ENCODE data around the gene OOSP1. TPM values are rescaled to one million over a fixed set of nuclear protein-coding genes. Genes with fewer than 3 reads are reported as not detected.

The OOSP1 gene
- total RNA-seq, 3 donors from 2014 or later, result not detected

DNA sequence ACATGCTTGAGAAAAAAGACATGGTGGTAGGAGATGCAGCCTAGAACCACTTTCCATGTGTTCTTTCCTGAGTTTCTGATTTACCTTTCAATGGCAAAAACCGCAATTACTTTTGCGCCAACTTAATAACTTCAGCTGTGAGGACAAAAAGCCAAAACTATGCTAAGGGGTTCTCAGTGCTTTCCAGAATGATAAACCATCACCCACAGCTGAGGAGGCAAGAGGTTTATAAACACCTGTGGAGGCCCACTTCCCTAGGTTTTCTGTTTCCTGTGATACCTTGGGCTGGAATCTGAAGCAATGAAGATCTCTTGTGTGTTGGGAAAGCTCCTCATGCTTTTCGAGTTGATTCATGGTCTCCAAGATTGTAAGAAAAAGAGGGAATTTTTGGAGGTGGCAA is 25.5 kb downstream of the OOSP1 start, which contains the start of gene OOSP4A:
OOSP4A (plus strand) TSS at position 301 of the 400 bp plus-strand sequence; CDS start at position 301, 0 bp downstream.
- no peak for ATAC-seq
- DNase-seq, result no peak
- intact Hi-C loops (cut with DNase I, micrococcal nuclease), result no loop called here
- TF ChIP-seq, protein P1, sequence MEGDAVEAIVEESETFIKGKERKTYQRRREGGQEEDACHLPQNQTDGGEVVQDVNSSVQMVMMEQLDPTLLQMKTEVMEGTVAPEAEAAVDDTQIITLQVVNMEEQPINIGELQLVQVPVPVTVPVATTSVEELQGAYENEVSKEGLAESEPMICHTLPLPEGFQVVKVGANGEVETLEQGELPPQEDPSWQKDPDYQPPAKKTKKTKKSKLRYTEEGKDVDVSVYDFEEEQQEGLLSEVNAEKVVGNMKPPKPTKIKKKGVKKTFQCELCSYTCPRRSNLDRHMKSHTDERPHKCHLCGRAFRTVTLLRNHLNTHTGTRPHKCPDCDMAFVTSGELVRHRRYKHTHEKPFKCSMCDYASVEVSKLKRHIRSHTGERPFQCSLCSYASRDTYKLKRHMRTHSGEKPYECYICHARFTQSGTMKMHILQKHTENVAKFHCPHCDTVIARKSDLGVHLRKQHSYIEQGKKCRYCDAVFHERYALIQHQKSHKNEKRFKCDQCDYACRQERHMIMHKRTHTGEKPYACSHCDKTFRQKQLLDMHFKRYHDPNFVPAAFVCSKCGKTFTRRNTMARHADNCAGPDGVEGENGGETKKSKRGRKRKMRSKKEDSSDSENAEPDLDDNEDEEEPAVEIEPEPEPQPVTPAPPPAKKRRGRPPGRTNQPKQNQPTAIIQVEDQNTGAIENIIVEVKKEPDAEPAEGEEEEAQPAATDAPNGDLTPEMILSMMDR (IDR thresholded peaks at IDR 0.05), result no peak
- Histone ChIP-seq H3K9me3 (no peaks in the 10 kb centered on the region), H3K36me3 (ENCODE audit: low read depth) (no peaks in the 10 kb centered on the region), H3K4me3 (no peak within 1 kb of the TSS), H3K4me1 (ENCODE audit: low read depth) (peaks cover 13% of the 10 kb centered on the region)

DNA sequence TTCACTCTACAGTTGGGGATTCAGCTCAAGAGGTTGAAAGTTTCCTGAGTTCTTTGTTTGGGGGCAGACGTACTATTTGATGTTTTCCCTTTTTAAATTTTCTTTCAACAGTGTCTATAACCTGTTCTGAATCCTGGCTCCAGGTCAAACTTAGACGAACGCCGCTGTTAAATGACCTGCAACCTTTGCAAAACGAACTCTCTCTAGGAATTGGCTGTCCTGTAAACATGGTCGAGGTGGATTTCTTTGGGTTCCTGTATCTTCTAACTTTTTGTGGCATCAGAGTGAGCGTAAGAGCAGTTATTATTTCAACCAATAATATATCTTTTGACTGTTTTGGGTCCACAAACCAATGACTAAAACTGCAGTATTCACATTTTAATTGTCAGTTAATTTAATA is 27.2 kb downstream of the OOSP1 start:
- intact Hi-C loops (cut with DNase I, micrococcal nuclease), result no loop called here
- peaks cover 13% of the 10 kb centered on the region for H3K4me1 ChIP-seq (ENCODE audit: low read depth)
- no peak overlapping the region for H3K4me3 ChIP-seq
- TF ChIP-seq, protein P1 (IDR thresholded peaks at IDR 0.05), result no peak
- DNase-seq, result no peak
- no peaks in the 10 kb centered on the region for H3K36me3 ChIP-seq (ENCODE audit: low read depth)
- ATAC-seq, result no peak
- H3K9me3 ChIP-seq, result no peaks in the 10 kb centered on the region

DNA sequence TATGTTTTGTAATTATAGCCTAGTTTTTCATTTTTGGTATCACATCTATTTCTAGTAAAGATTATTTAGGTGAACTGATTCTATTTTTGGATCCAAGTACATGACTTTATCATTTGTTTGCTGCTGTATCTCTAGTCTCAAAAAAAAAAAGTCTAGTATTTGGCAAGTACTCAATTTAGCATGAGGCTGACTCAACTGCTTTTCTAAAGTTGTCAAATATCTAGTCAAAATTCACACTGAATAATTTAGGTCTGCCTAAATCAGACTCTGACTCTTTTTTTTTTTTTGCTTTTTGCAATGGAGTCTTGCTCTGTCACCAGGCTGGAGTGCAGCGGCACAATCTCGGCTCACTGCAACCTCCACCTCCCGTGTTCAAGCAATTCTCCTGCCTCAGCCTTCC is 28.0 kb downstream of the OOSP1 start:
- H3K4me1 ChIP-seq (ENCODE audit: low read depth), result peaks cover 13% of the 10 kb centered on the region
- intact Hi-C loops (cut with DNase I, micrococcal nuclease), result no loop called here
- DNase-seq (no peak), ATAC-seq (no peak)
- TF ChIP-seq, protein P1 (IDR thresholded peaks at IDR 0.05), result no peak
- no peak overlapping the region for H3K4me3 ChIP-seq
- H3K36me3 ChIP-seq (ENCODE audit: low read depth), result no peaks in the 10 kb centered on the region
- H3K9me3 ChIP-seq, result no peaks in the 10 kb centered on the region

DNA sequence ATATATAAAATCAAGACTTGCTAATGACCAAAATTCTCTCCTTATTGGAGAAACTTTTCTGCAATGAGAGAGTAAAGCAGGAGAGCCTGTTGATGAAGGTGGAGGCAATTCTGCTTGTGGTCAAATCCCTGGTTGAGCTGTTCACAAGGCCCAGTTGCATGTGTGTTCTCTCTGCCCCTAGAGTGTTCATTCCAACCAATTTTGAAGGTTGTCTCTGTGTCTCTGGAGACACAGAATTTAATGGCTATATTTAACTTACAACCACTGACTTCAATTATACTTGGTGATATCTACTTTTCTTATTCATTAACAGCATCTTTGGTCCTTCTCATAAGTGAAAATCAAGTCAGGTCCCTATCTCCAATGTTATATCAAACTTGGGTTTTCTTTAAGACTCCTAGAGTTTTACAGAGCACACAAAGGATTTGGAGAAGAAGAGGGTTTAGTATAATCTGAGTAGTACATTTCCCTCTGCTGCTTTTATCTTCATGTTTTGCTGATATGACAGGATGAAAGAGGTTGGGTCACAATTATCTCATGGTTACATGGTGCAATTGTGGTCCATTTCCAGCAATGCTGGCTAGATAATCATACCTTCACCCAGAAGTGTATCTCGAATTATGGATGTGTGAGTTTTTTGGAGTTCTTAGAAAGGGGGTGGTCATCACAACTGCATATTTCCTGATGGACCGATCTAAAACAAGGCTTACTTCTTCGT is 29.6 kb downstream of the OOSP1 start:
- no peaks in the 10 kb centered on the region for H3K9me3 ChIP-seq
- intact Hi-C loops (cut with DNase I, micrococcal nuclease), result no loop called here

DNA sequence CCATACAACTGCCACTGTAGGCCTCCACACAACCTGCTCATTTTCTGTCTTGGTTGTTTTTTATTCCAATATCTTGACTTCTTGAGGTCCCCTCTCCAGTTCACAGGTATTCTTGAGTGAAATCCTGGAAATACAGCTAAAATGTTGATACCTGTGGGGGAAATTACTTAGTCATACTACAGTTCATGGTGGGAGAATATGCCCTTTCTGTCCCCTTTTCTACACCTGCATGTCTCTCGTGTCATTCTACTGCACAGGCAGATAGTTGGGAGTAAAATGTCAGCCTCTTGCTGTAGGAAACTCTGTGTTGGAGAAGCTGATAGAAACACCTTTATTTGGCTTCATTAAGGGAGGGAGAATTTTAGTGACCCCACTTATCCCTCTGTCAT is 30.2 kb downstream of the OOSP1 start:
- intact Hi-C loops (cut with DNase I, micrococcal nuclease), result no loop called here
- DNase-seq (no peak), ATAC-seq (no peak)
- no peaks in the 10 kb centered on the region for H3K36me3 ChIP-seq (ENCODE audit: low read depth)
- H3K4me1 ChIP-seq (ENCODE audit: low read depth), result peaks cover under 1% of the 10 kb centered on the region
- no peak overlapping the region for H3K4me3 ChIP-seq
- TF ChIP-seq, protein P1 (IDR thresholded peaks at IDR 0.05), result no peak
- H3K9me3 ChIP-seq, result no peaks in the 10 kb centered on the region

More for the DNA sequence above, 29.6 kb downstream of the OOSP1 start:
- ATAC-seq (no peak), DNase-seq (no peak)
- Histone ChIP-seq H3K4me3 (no peak overlapping the region), H3K36me3 (ENCODE audit: low read depth) (no peaks in the 10 kb centered on the region), H3K4me1 (ENCODE audit: low read depth) (peaks cover 4% of the 10 kb centered on the region)
- TF ChIP-seq, protein P1 (IDR thresholded peaks at IDR 0.05), result no peak

Measured in mucosa of descending colon (tissue), 3 donors.